OCI-LY7 (cell line): ENCODE data around the gene PPT1. TPM values are rescaled to one million over a fixed set of nuclear protein-coding genes. Genes with fewer than 3 reads are reported as not detected.

ENCODE experiments used
- BruUV-seq: library from RNA; stranded (reverse); fragments of 400-500 nt; replicated peaks from 2 replicates; lab custom pipeline; 2021; lab: Mats Ljungman, UMichigan
- CTCF ChIA-PET: fragments of 300-600 bp; sonication (Branson Sonifier 250); formaldehyde crosslinking; loops from one replicate; lab custom pipeline; 2022; ENCODE audit warnings: antibody characterized with exemption; ENCODE audit not compliant: unreplicated experiment; lab: Charles Lee
- POLR2A ChIA-PET: fragments of 300-600 bp; sonication (Branson Sonifier 250); formaldehyde crosslinking; loops from one replicate; lab custom pipeline; 2022; ENCODE audit warnings: antibody characterized with exemption; lab: Charles Lee
- DNase-seq: peaks from one replicate; pipeline ENCODE4 v3.0.0-alpha.2; 2015; ENCODE audit warnings: low spot score
- H2AFZ ChIP-seq: fragments of 200-600 bp; sonication (generic), shearing (Covaris generic); 2 replicates; pipeline ENCODE4 v1.6.1; 2014; ENCODE audit warnings: mild to moderate bottlenecking, antibody characterized with exemption, low read length, moderate library complexity
- H3K27ac ChIP-seq: fragments of 200-600 bp; sonication (generic); 2 replicates; pipeline ENCODE4 v1.5.1; 2014; ENCODE audit warnings: mixed run types, low read depth, mild to moderate bottlenecking, moderate library complexity, low read length, inconsistent platforms; ENCODE audit not compliant: poor library complexity, severe bottlenecking
- H3K36me3 ChIP-seq: fragments of 200-600 bp; sonication (generic); 2 replicates; pipeline ENCODE4 v1.6.1; 2014; ENCODE audit warnings: mild to moderate bottlenecking, antibody characterized with exemption, low read length, moderate library complexity, mixed read lengths; ENCODE audit not compliant: insufficient read depth
- H3K4me1 ChIP-seq: fragments of 200-600 bp; sonication (generic); 2 replicates; pipeline ENCODE4 v1.5.1; 2014; ENCODE audit warnings: mild to moderate bottlenecking, low read length; ENCODE audit not compliant: insufficient read depth, poor library complexity, severe bottlenecking
- H3K4me2 ChIP-seq: fragments of 200-600 bp; sonication (generic); 2 replicates; pipeline ENCODE4 v1.6.1; 2014; ENCODE audit warnings: mild to moderate bottlenecking, low read length
- H3K4me3 ChIP-seq: fragments of 200-600 bp; sonication (generic); 2 replicates; pipeline ENCODE4 v1.5.1; 2014; ENCODE audit warnings: mild to moderate bottlenecking, low read depth, low read length; ENCODE audit not compliant: poor library complexity, severe bottlenecking
- H3K79me2 ChIP-seq: fragments of 200-600 bp; sonication (generic); 2 replicates; pipeline ENCODE4 v1.6.1; 2016; ENCODE audit warnings: low read depth, mild to moderate bottlenecking, low read length, moderate library complexity, mixed read lengths; ENCODE audit not compliant: insufficient read depth
- H3K9me2 ChIP-seq: fragments of 200-600 bp; sonication (generic); 2 replicates; pipeline ENCODE4 v1.6.1; 2016; ENCODE audit warnings: mild to moderate bottlenecking, low read length, mixed read lengths; ENCODE audit not compliant: insufficient read depth
- H3K9me3 ChIP-seq: fragments of 200-600 bp; sonication (generic); 2 replicates; pipeline ENCODE4 v1.6.1; 2014; ENCODE audit warnings: mild to moderate bottlenecking, mixed run types, low read length, mixed read lengths
- H4K20me1 ChIP-seq: fragments of 200-600 bp; sonication (generic); 2 replicates; pipeline ENCODE4 v1.6.1; 2014; ENCODE audit warnings: mild to moderate bottlenecking, antibody characterized with exemption, low read length, moderate library complexity, mixed read lengths; ENCODE audit not compliant: insufficient read depth
- EZH2phosphoT487 ChIP-seq: fragments of 200-600 bp; sonication (generic); IDR thresholded peaks from 2 replicates; pipeline ENCODE4 v1.6.1; 2018; ENCODE audit warnings: low read depth, borderline replicate concordance, mild to moderate bottlenecking, mixed run types, antibody characterized with exemption, low read length, moderate library complexity, mixed read lengths
- intact Hi-C: fragments of 100-400 bp; cut with micrococcal nuclease; formaldehyde crosslinking; loops from one replicate; pipeline ENCODE4 v1.10.0; 2022; ENCODE audit not compliant: unreplicated experiment
- total RNA-seq, 2 experiments: library from RNA; depleted of rRNA in 1 of 2; stranded (reverse); fragments of >200 nt in 1 of 2; shearing (Covaris generic) in 1 of 2; gene quantifications; 2 replicates each; pipeline ENCODE4 v1.2.3, GENCODE V29; 2014 to 2022
- TF ChIP-seq, protein P1 (sequence below): fragments of 200-600 bp; sonication (generic); conservative IDR thresholded peaks from 2 replicates; pipeline ENCODE4 v1.5.1; 2014; ENCODE audit warnings: mild to moderate bottlenecking, antibody characterized with exemption, low read length, moderate library complexity, mixed read lengths

PPT1 gene
- total RNA-seq, 2 experiments from 2014 or later = 55.9 to 66.5 TPM

- Histone ChIP-seq H2AFZ (no peak overlapping the region), H3K9me3 (no peaks in the 10 kb centered on the region), H3K36me3 (peaks cover 82% of the 10 kb centered on the region), H3K4me1 (peaks cover 83% of the 10 kb centered on the region), H3K9me2 (no peaks in the 10 kb centered on the region), H4K20me1 (no peaks in the 10 kb centered on the region), H3K27ac (peak overlapping the region; percentile 90), H3K79me2 (peaks cover 72% of the 10 kb centered on the region), H3K4me2 (peak overlapping the region; percentile 76), H3K4me3 (peak overlapping the region; percentile 54)
- TF ChIP-seq, protein P1, sequence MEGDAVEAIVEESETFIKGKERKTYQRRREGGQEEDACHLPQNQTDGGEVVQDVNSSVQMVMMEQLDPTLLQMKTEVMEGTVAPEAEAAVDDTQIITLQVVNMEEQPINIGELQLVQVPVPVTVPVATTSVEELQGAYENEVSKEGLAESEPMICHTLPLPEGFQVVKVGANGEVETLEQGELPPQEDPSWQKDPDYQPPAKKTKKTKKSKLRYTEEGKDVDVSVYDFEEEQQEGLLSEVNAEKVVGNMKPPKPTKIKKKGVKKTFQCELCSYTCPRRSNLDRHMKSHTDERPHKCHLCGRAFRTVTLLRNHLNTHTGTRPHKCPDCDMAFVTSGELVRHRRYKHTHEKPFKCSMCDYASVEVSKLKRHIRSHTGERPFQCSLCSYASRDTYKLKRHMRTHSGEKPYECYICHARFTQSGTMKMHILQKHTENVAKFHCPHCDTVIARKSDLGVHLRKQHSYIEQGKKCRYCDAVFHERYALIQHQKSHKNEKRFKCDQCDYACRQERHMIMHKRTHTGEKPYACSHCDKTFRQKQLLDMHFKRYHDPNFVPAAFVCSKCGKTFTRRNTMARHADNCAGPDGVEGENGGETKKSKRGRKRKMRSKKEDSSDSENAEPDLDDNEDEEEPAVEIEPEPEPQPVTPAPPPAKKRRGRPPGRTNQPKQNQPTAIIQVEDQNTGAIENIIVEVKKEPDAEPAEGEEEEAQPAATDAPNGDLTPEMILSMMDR = peak; percentile 75
- no peak for TF ChIP-seq EZH2phosphoT487
- intact Hi-C loops = loop anchor here (1.0 kb wide), 1 partner anchor 19 kb away; the partner anchor contains the start of gene CAP1
- POLR2A ChIA-PET = interaction anchor here (1.1 to 6.6 kb wide), 7 partner anchors 9 to 140 kb away, joined by 3 to 54 read pairs (median 5); partner anchors contain the start of gene CAP1
- DNase-seq = peak; percentile 78
- CTCF ChIA-PET = interaction anchor here (1.0 kb wide), 1 partner anchor 20 kb away, joined by 3 read pairs; no protein-coding TSS in a partner anchor
- TSS peak; percentile 55 for BruUV-seq
Measured at GRCh38 chr1:40059338-40059959, 37.6 kb downstream of the PPT1 start.

DNA sequence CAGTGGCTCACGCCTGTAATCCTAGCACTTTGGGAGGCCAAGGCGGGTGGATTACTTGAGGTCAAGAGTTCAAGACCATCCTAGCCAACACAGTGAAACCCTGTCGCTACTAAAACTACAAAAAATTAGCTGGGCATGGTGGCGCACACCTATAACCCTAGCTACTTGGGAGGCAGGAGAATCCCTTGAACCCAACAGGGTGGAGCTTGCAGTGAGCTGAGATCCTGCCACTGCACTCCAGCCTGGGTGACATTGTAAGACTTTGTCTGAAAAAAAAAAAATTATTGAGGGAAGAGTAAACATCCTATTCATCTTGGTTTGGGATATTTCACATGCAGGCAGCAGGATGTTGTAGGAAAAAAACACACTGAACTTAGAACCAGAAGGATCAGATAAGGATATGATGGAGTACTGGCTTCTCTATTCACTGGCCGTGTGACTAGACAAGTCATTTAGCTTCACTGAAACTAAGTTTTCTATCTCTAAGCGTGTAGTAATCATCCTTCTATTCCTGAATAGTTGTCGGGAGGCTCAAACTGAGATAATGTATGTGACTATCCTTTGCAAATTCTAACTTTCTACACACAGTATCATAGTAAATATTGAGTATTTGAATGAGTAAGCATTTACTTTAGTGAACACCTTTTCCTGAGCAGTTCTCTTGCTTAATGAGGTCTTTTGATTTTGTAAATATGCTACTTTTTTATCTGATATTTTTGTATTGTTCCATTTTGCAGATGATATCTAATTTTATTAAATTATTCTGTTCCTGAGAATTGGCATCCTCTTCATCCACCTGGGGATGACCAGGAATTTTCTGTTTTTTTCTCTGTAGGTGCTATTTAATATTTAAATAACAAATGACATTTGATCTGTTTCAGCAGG, 38.4 kb downstream of the PPT1 start:
- H3K4me1 ChIP-seq = peaks cover 76% of the 10 kb centered on the region
- BruUV-seq = no TSS peak

More for the DNA sequence above, 38.4 kb downstream of the PPT1 start:
- peak overlapping the region; percentile 76 for H3K4me2 ChIP-seq
- H3K9me2 ChIP-seq = no peaks in the 10 kb centered on the region
- DNase-seq = no peak
- H4K20me1 ChIP-seq = no peaks in the 10 kb centered on the region
- peaks cover 77% of the 10 kb centered on the region for H3K79me2 ChIP-seq
- ChIA-PET CTCF (no interaction called here), POLR2A (interaction anchor here (1.0 to 2.2 kb wide), 4 partner anchors 10 to 24 kb away, joined by 3 to 13 read pairs (median 3); partner anchors contain the start of gene CAP1)
- H3K36me3 ChIP-seq = peaks cover 79% of the 10 kb centered on the region
- peak overlapping the region; percentile 90 for H3K27ac ChIP-seq
- intact Hi-C loops = loop anchor here (1.0 kb wide), 1 partner anchor 18 kb away; the partner anchor contains the start of gene CAP1
- H3K9me3 ChIP-seq = no peaks in the 10 kb centered on the region
- no peak overlapping the region for H2AFZ ChIP-seq
- peak overlapping the region; percentile 54 for H3K4me3 ChIP-seq
- TF ChIP-seq, protein P1 = no peak
- TF ChIP-seq EZH2phosphoT487 = no peak
